Testis (tissue), 2 donors: ENCODE data around the gene BAZ1B.

Experiments used
- POLR2A ChIP-seq: fragments of 450-650 bp; IDR thresholded peaks from one replicate; pipeline ENCODE4 v1.6.1; 2017; ENCODE audit warnings: antibody characterized with exemption, mild to moderate bottlenecking, moderate library complexity
- TF ChIP-seq, protein P1 (sequence below), 3 experiments: fragments of 450-650 bp in 2 of 3; fragments of 200-600 bp in 1 of 3; sonication (generic) in 1 of 3; IDR thresholded peaks; one replicate each; pipeline ENCODE4 v1.5.1; 2016 to 2019; ENCODE audit warnings: antibody characterized with exemption in 3 of 3, mild to moderate bottlenecking in 2 of 3, moderate library complexity in 1 of 3

DNA sequence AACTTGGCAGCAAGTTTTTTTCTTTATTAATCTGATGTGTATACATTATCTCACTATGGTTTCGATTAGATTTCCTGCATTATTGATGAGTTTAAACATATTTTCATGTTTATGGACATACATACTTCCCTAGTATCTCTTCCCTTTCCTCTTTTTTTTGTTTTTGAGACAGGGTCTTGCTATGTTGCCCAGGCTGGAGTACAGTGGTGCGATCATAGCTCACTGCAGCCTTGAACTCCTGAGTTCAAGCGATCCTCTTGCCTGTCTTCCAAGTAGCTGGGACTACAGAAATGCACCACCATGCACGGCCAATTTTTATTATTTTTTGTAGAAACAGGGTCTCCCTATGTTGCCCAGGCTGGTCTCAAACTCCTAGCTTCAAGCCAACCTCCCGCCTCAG lies 18.9 kb downstream of the BAZ1B start:
- TF ChIP-seq, protein P1, sequence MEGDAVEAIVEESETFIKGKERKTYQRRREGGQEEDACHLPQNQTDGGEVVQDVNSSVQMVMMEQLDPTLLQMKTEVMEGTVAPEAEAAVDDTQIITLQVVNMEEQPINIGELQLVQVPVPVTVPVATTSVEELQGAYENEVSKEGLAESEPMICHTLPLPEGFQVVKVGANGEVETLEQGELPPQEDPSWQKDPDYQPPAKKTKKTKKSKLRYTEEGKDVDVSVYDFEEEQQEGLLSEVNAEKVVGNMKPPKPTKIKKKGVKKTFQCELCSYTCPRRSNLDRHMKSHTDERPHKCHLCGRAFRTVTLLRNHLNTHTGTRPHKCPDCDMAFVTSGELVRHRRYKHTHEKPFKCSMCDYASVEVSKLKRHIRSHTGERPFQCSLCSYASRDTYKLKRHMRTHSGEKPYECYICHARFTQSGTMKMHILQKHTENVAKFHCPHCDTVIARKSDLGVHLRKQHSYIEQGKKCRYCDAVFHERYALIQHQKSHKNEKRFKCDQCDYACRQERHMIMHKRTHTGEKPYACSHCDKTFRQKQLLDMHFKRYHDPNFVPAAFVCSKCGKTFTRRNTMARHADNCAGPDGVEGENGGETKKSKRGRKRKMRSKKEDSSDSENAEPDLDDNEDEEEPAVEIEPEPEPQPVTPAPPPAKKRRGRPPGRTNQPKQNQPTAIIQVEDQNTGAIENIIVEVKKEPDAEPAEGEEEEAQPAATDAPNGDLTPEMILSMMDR (IDR thresholded peaks at IDR 0.05), result no peak
- TF ChIP-seq POLR2A, result no peak
